NT2/D1 (cell line): ENCODE data around the gene FSTL4.

Experiments
- DNase-seq: peaks from one replicate; pipeline ENCODE4 v3.0.0-alpha.2; 2011; ENCODE audit warnings: low read depth, low spot score
- H3K27me3 ChIP-seq: 2 replicates; pipeline ENCODE4 v1.6.0; 2011; ENCODE audit warnings: mild to moderate bottlenecking; ENCODE audit not compliant: insufficient read length, insufficient read depth
- H3K36me3 ChIP-seq: 2 replicates; pipeline ENCODE4 v1.6.1; 2011; ENCODE audit warnings: mild to moderate bottlenecking, low read length, mixed read lengths; ENCODE audit not compliant: insufficient read depth, insufficient read length
- H3K4me1 ChIP-seq: 2 replicates; pipeline ENCODE4 v1.5.1; 2011; ENCODE audit not compliant: insufficient read depth, insufficient read length
- H3K4me3 ChIP-seq: 2 replicates; pipeline ENCODE4 v1.5.1; 2011; ENCODE audit warnings: low read depth; ENCODE audit not compliant: insufficient read length
- H3K9ac ChIP-seq: 2 replicates; pipeline ENCODE4 v1.6.0; 2011; ENCODE audit warnings: low read depth; ENCODE audit not compliant: insufficient read length
- H3K9me3 ChIP-seq: 2 replicates; pipeline ENCODE4 v1.5.1; 2011; ENCODE audit warnings: mild to moderate bottlenecking, low read length; ENCODE audit not compliant: insufficient read depth
- SUZ12 ChIP-seq: IDR thresholded peaks from 2 replicates; pipeline ENCODE4 v1.6.1; 2011; ENCODE audit not compliant: insufficient read length, insufficient read depth; ENCODE audit errors: extremely low read depth
- YY1 ChIP-seq: IDR thresholded peaks from 2 replicates; pipeline ENCODE4 v1.6.1; 2011; ENCODE audit not compliant: insufficient read length, insufficient read depth
- ZNF274 ChIP-seq: IDR thresholded peaks from 2 replicates; pipeline ENCODE4 v1.6.1; 2011; ENCODE audit warnings: mild to moderate bottlenecking, low read depth, low read length

Gene FSTL4

GRCh38 chr5:133337795-133338445, 274.4 kb downstream of the FSTL4 start:
- Histone ChIP-seq H3K9me3 (no peaks in the 10 kb centered on the region), H3K36me3 (no peaks in the 10 kb centered on the region), H3K4me3 (no peak overlapping the region), H3K4me1 (peaks cover 12% of the 10 kb centered on the region), H3K9ac (no peak overlapping the region), H3K27me3 (no peaks in the 10 kb centered on the region)
- TF ChIP-seq SUZ12 (no peak), ZNF274 (no peak), YY1 (no peak)
- no peak for DNase-seq

GRCh38 chr5:133336969-133337410, 275.4 kb downstream of the FSTL4 start:
- H3K4me3 ChIP-seq, result no peak overlapping the region
- no peak for TF ChIP-seq YY1
- no peak for DNase-seq
- H3K27me3 ChIP-seq, result no peaks in the 10 kb centered on the region
- H3K4me1 ChIP-seq, result peaks cover 16% of the 10 kb centered on the region
- H3K9ac ChIP-seq, result no peak overlapping the region
- H3K36me3 ChIP-seq, result no peaks in the 10 kb centered on the region
- no peaks in the 10 kb centered on the region for H3K9me3 ChIP-seq

GRCh38 chr5:133336121-133336968, 276.0 kb downstream of the FSTL4 start:
- TF ChIP-seq ZNF274 (no peak), YY1 (no peak), SUZ12 (no peak)
- Histone ChIP-seq H3K9ac (no peak overlapping the region), H3K9me3 (no peaks in the 10 kb centered on the region), H3K4me3 (no peak overlapping the region), H3K36me3 (no peaks in the 10 kb centered on the region), H3K27me3 (no peaks in the 10 kb centered on the region), H3K4me1 (peaks cover 13% of the 10 kb centered on the region)
- no peak for DNase-seq

- no peaks in the 10 kb centered on the region for H3K27me3 ChIP-seq
- no peaks in the 10 kb centered on the region for H3K9me3 ChIP-seq
- TF ChIP-seq ZNF274 (no peak), SUZ12 (no peak), YY1 (no peak)
- no peaks in the 10 kb centered on the region for H3K36me3 ChIP-seq
- peaks cover 9% of the 10 kb centered on the region for H3K4me1 ChIP-seq
- no peak overlapping the region for H3K4me3 ChIP-seq
- DNase-seq, result no peak
- H3K9ac ChIP-seq, result no peak overlapping the region
Measured at GRCh38 chr5:133334796-133335639, 277.3 kb downstream of the FSTL4 start.

GRCh38 chr5:133333326-133334150, 278.8 kb downstream of the FSTL4 start:
- no peak for DNase-seq
- TF ChIP-seq ZNF274 (no peak), YY1 (no peak), SUZ12 (no peak)
- H3K4me3 ChIP-seq, result no peak overlapping the region
- no peaks in the 10 kb centered on the region for H3K27me3 ChIP-seq
- H3K4me1 ChIP-seq, result peaks cover 11% of the 10 kb centered on the region
- H3K9ac ChIP-seq, result no peak overlapping the region
- no peaks in the 10 kb centered on the region for H3K9me3 ChIP-seq
- H3K36me3 ChIP-seq, result no peaks in the 10 kb centered on the region

- no peak for DNase-seq
Measured at GRCh38 chr5:133332439-133333024, 279.8 kb downstream of the FSTL4 start.

More at GRCh38 chr5:133332439-133333024, 279.8 kb downstream of the FSTL4 start:
- no peaks in the 10 kb centered on the region for H3K27me3 ChIP-seq
- H3K4me3 ChIP-seq, result no peak overlapping the region
- no peak overlapping the region for H3K9ac ChIP-seq
- H3K4me1 ChIP-seq, result peaks cover 13% of the 10 kb centered on the region
- H3K9me3 ChIP-seq, result no peaks in the 10 kb centered on the region
- TF ChIP-seq ZNF274 (no peak), YY1 (no peak), SUZ12 (no peak)
- no peaks in the 10 kb centered on the region for H3K36me3 ChIP-seq
